Natural killer cell (primary cell): Measurements from ENCODE around the gene VEPH1. TPM values are rescaled to one million over a fixed set of nuclear protein-coding genes. Genes with fewer than 3 reads are reported as not detected.

Experiments
- ATAC-seq, 3 donors: fragments of 150-1000 bp in 2 of 3; fragments of 200-7000 bp in 1 of 3; cut with Tn5 transposase; 1 replicate in 1 of 3; 2 replicates in 2 of 3; pipeline ENCODE4 v1.10.0; 2021; ENCODE audit warnings: mild to moderate bottlenecking in 2 of 3, moderate library complexity in 2 of 3
- DNase-seq, 2 donors: peaks; one replicate each; pipeline versions ENCODE4 v3.0.0 to v3.0.0-alpha.2; 2013 to 2021; ENCODE audit warnings: mixed read lengths in 1 of 2
- H3K27ac ChIP-seq: one replicate; pipeline ENCODE4 v1.5.1; 2013; ENCODE audit warnings: mild to moderate bottlenecking, low read length
- H3K27me3 ChIP-seq: one replicate; pipeline ENCODE4 v1.6.1; 2013; ENCODE audit warnings: low read length; ENCODE audit not compliant: control insufficient read depth, insufficient read depth
- H3K36me3 ChIP-seq: one replicate; pipeline ENCODE4 v1.6.1; 2013; ENCODE audit warnings: low read length; ENCODE audit not compliant: control insufficient read depth, insufficient read depth
- H3K4me1 ChIP-seq: one replicate; pipeline ENCODE4 v1.6.1; 2013; ENCODE audit warnings: low read length; ENCODE audit not compliant: control insufficient read depth, insufficient read depth
- H3K4me3 ChIP-seq: one replicate; pipeline ENCODE4 v1.5.1; 2013; ENCODE audit warnings: low read length
- H3K9me3 ChIP-seq: one replicate; pipeline ENCODE4 v1.6.1; 2013; ENCODE audit warnings: low read length; ENCODE audit not compliant: control insufficient read depth, insufficient read depth
- H3K27ac Mint-ChIP-seq, 2 donors: one replicate each; pipeline ENCODE4 v1.8.0; 2022; ENCODE audit warnings: mild to moderate bottlenecking in 2 of 2, mixed read lengths in 2 of 2, moderate library complexity in 1 of 2
- H3K27me3 Mint-ChIP-seq, 2 donors: one replicate each; pipeline ENCODE4 v1.8.0; 2022; ENCODE audit warnings: low read depth in 2 of 2, mixed read lengths in 2 of 2
- H3K36me3 Mint-ChIP-seq: one replicate; pipeline ENCODE4 v1.8.0; 2022; ENCODE audit warnings: mixed read lengths
- H3K4me1 Mint-ChIP-seq, 2 donors: one replicate each; pipeline ENCODE4 v1.8.0; 2022; ENCODE audit warnings: mixed read lengths in 2 of 2
- H3K4me3 Mint-ChIP-seq: one replicate; pipeline ENCODE4 v1.8.0; 2022; ENCODE audit warnings: mild to moderate bottlenecking, moderate library complexity, mixed read lengths
- H3K9me3 Mint-ChIP-seq, 2 donors: one replicate each; pipeline ENCODE4 v1.8.0; 2022; ENCODE audit warnings: mixed read lengths in 2 of 2
- CTCF ChIP-seq: fragments of 200-600 bp; IDR thresholded peaks from one replicate; pipeline ENCODE4 v1.8.0; 2022; ENCODE audit warnings: antibody characterized with exemption
- WGBS: methylation state at CpG from one replicate; pipeline ENCODE4 v1.1.7; 2013; ENCODE audit warnings: missing lambda C conversion rate; ENCODE audit not compliant: insufficient coverage; 5-methylcytosine and 5-hydroxymethylcytosine counted together
- intact Hi-C: fragments of 100-400 bp; cut with micrococcal nuclease; formaldehyde crosslinking; loops from one replicate; pipeline ENCODE4 v1.14.2; 2022
- total RNA-seq, 4 donors: library from RNA; stranded (reverse); fragments of 120-200 nt in 1 of 4; gene quantifications; one replicate each; pipeline versions ENCODE4 v1.2.3 to v1.2.4, GENCODE V29; 2013 to 2022

VEPH1 gene
- total RNA-seq, 3 donors from 2014 or later (not counting 1 experiment from before 2014, with no cell fraction given), result 0.41 to 1.3 (median 0.60) TPM

GRCh38 chr3:157533298-157534070 is 30.3 kb upstream of the VEPH1 start:
- intact Hi-C loops, result no loop called here
- no peak overlapping the region for H3K27ac ChIP-seq
- no peak for TF ChIP-seq CTCF
- Mint-ChIP-seq H3K27me3 (no peaks in the 10 kb centered on the region), H3K36me3 (no peaks in the 10 kb centered on the region), H3K27ac (no peak overlapping the region), H3K4me1 (no peaks in the 10 kb centered on the region), H3K9me3 (no peaks in the 10 kb centered on the region), H3K4me3 (no peak overlapping the region)
- ATAC-seq (no peak), DNase-seq (no peak)
- no peaks in the 10 kb centered on the region for H3K27me3 ChIP-seq
- H3K9me3 ChIP-seq, result no peaks in the 10 kb centered on the region
- no peak overlapping the region for H3K4me3 ChIP-seq
- WGBS, result 77% methylated on average over 9 of the region's 9 CpGs
- H3K4me1 ChIP-seq, result no peaks in the 10 kb centered on the region
- no peaks in the 10 kb centered on the region for H3K36me3 ChIP-seq

GRCh38 chr3:157532529-157533297 is 29.5 kb upstream of the VEPH1 start:
- Histone ChIP-seq H3K4me3 (no peak overlapping the region), H3K4me1 (no peaks in the 10 kb centered on the region), H3K36me3 (no peaks in the 10 kb centered on the region), H3K27ac (no peak overlapping the region), H3K9me3 (no peaks in the 10 kb centered on the region), H3K27me3 (no peaks in the 10 kb centered on the region)
- Mint-ChIP-seq H3K27ac (no peak overlapping the region), H3K27me3 (no peaks in the 10 kb centered on the region), H3K9me3 (no peaks in the 10 kb centered on the region), H3K36me3 (no peaks in the 10 kb centered on the region), H3K4me1 (no peaks in the 10 kb centered on the region), H3K4me3 (no peak overlapping the region)
- DNase-seq (peak in 1 of 2 donors; percentile 35), ATAC-seq (no peak)
- intact Hi-C loops, result no loop called here
- no peak for TF ChIP-seq CTCF
- 17% methylated on average over 4 of the region's 7 CpGs for WGBS

- H3K9me3 ChIP-seq, result no peaks in the 10 kb centered on the region
- no peaks in the 10 kb centered on the region for H3K4me1 ChIP-seq
- intact Hi-C loops, result no loop called here
- H3K4me1 Mint-ChIP-seq, result no peaks in the 10 kb centered on the region
- H3K4me3 Mint-ChIP-seq, result no peak overlapping the region
- TF ChIP-seq CTCF, result no peak
- no peaks in the 10 kb centered on the region for H3K36me3 Mint-ChIP-seq
- peaks cover 0 to 2% of the 10 kb centered on the region in 2 donors for H3K9me3 Mint-ChIP-seq
- DNase-seq (no peak), ATAC-seq (no peak)
- WGBS, result 94% methylated on average over 3 of the region's 4 CpGs
- no peaks in the 10 kb centered on the region for H3K27me3 ChIP-seq
- peaks cover 0 to 2% of the 10 kb centered on the region in 2 donors for H3K27me3 Mint-ChIP-seq
- no peaks in the 10 kb centered on the region for H3K36me3 ChIP-seq
- H3K27ac Mint-ChIP-seq, result no peak overlapping the region
- H3K27ac ChIP-seq, result no peak overlapping the region
- H3K4me3 ChIP-seq, result no peak overlapping the region
Observed at GRCh38 chr3:157531771-157532170, 28.6 kb upstream of the VEPH1 start.
